IPS-15b (cell line): Measurements from ENCODE around the gene YPEL3.

Experiments
- H3K27me3 ChIP-seq: one replicate; pipeline ENCODE4 v1.6.1; 2013; ENCODE audit warnings: low read length; ENCODE audit not compliant: control insufficient read depth, insufficient read depth
- H3K36me3 ChIP-seq: one replicate; pipeline ENCODE4 v1.6.1; 2013; ENCODE audit warnings: low read length; ENCODE audit not compliant: control insufficient read depth, insufficient read depth
- H3K4me1 ChIP-seq: one replicate; pipeline ENCODE4 v1.6.1; 2013; ENCODE audit warnings: mild to moderate bottlenecking, low read length; ENCODE audit not compliant: control insufficient read depth, insufficient read depth
- H3K4me3 ChIP-seq: one replicate; pipeline ENCODE4 v1.5.1; 2013; ENCODE audit warnings: low read depth, low read length
- H3K9ac ChIP-seq: one replicate; pipeline ENCODE4 v1.6.1; 2013; ENCODE audit warnings: low read depth, mild to moderate bottlenecking, low read length
- H3K9me3 ChIP-seq: one replicate; pipeline ENCODE4 v1.6.1; 2013; ENCODE audit warnings: mild to moderate bottlenecking, low read length; ENCODE audit not compliant: control insufficient read depth, insufficient read depth

Gene YPEL3

GRCh38 chr16:30095166-30096078 is 591 bp downstream of the YPEL3 start:
- H3K27me3 ChIP-seq, result no peaks in the 10 kb centered on the region
- peak overlapping the region; percentile 54 for H3K9ac ChIP-seq
- H3K4me3 ChIP-seq, result peak overlapping the region; percentile 53
- no peaks in the 10 kb centered on the region for H3K36me3 ChIP-seq
- H3K4me1 ChIP-seq, result no peaks in the 10 kb centered on the region
- H3K9me3 ChIP-seq, result peaks cover 13% of the 10 kb centered on the region

- no peak overlapping the region for H3K9ac ChIP-seq
- H3K4me3 ChIP-seq, result no peak overlapping the region
Measured at GRCh38 chr16:30094541-30095165, 1.4 kb downstream of the YPEL3 start.

GRCh38 chr16:30092373-30093010 is 3.5 kb downstream of the YPEL3 start:
- no peaks in the 10 kb centered on the region for H3K36me3 ChIP-seq
- H3K9ac ChIP-seq, result peak overlapping the region; percentile 61
- H3K4me1 ChIP-seq, result no peaks in the 10 kb centered on the region
- H3K27me3 ChIP-seq, result no peaks in the 10 kb centered on the region
- H3K4me3 ChIP-seq, result peak overlapping the region; percentile 67
- peaks cover 9% of the 10 kb centered on the region for H3K9me3 ChIP-seq

More at GRCh38 chr16:30094541-30095165, 1.4 kb downstream of the YPEL3 start:
- Histone ChIP-seq H3K36me3 (no peaks in the 10 kb centered on the region), H3K27me3 (no peaks in the 10 kb centered on the region), H3K4me1 (no peaks in the 10 kb centered on the region), H3K9me3 (peaks cover 13% of the 10 kb centered on the region)

GRCh38 chr16:30091474-30092372 is 4.3 kb downstream of the YPEL3 start, which contains the start of gene TBX6:
Gene TBX6, minus strand, starts transcription at chr16:30091924. Its CDS starts 731 bp downstream, at chr16:30091193.
- H3K9me3 ChIP-seq, result peaks cover 1% of the 10 kb centered on the region
- no peaks in the 10 kb centered on the region for H3K27me3 ChIP-seq
- peak within 1 kb of the TSS; percentile 67 for H3K4me3 ChIP-seq
- no peaks in the 10 kb centered on the region for H3K4me1 ChIP-seq
- H3K9ac ChIP-seq, result peak within 1 kb of the TSS; percentile 61
- no peaks in the 10 kb centered on the region for H3K36me3 ChIP-seq

- H3K9me3 ChIP-seq, result no peaks in the 10 kb centered on the region
- no peaks in the 10 kb centered on the region for H3K27me3 ChIP-seq
- no peak overlapping the region for H3K9ac ChIP-seq
- no peaks in the 10 kb centered on the region for H3K36me3 ChIP-seq
- H3K4me3 ChIP-seq, result peak overlapping the region; percentile 67
- no peaks in the 10 kb centered on the region for H3K4me1 ChIP-seq
Measured at GRCh38 chr16:30090610-30091331, 5.2 kb downstream of the YPEL3 start.

GRCh38 chr16:30088832-30089624 is 7.0 kb downstream of the YPEL3 start:
- Histone ChIP-seq H3K4me3 (no peak overlapping the region), H3K4me1 (no peaks in the 10 kb centered on the region), H3K9me3 (no peaks in the 10 kb centered on the region), H3K9ac (no peak overlapping the region), H3K36me3 (peaks cover 10% of the 10 kb centered on the region), H3K27me3 (no peaks in the 10 kb centered on the region)

DNA sequence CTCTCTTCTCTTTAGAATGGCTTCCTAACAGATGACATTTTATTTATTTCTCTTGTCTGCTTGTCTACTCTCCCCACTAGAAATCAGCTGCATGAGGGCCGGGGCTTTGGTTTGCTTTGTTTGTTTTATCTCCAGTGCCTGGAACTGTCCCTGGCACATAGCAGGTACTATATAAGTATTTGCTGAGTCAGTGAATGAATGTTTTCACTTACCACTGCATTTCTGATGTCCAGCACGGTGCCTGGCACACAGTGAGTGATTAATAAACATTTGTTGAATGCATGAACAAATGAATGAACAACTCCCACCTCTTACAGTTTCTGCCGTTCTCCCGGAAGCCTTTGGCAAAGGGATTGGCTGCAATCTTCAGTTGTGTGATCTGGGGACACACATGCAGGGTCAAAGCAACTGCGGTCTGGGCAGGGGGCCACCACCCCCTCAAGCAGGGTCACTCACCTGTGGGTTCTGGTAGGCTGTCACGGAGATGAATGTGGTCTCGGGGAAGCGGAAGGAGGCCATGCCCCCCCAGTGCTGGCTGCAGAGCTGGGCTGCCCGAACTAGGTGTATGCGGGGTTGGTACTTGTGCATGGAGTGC is 7.7 kb downstream of the YPEL3 start:
- no peaks in the 10 kb centered on the region for H3K9me3 ChIP-seq
- H3K4me1 ChIP-seq, result no peaks in the 10 kb centered on the region
- H3K4me3 ChIP-seq, result no peak overlapping the region
- peaks cover 17% of the 10 kb centered on the region for H3K36me3 ChIP-seq
- H3K9ac ChIP-seq, result no peak overlapping the region
- H3K27me3 ChIP-seq, result no peaks in the 10 kb centered on the region

DNA sequence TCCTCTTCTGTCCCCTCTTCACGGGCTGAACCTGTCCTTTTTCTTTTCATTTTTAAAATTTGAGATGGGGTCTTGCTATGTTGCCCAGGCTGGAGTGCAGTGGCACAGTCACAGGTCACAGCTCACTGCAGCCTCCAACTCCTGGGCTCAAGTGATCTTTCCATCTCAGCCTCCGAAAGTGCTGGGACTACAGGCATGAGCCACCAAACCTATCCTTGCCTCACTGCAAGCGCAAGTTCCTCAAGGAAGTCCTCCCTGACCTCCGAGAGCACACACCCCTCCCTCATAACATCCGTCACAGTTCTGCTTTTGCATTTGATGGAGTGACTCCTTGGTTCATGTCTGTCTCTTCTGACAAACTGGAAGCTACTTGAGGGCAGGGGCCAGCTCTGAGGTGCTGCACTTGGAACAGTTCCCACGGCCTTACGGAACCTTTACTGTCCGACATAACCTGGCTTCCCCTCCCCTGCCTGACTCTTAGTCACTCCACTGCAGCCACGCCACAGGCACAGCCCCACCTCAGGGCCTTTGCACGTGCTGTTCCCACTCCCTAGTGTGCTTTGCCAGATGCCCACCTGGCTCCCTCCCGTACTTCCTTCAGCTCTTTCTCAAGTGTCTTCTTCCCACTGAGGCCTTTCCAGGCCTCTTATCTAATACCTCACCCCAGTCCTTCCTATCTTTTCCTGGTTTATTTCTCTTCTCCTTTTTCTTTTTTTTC is 8.7 kb downstream of the YPEL3 start:
- Histone ChIP-seq H3K4me1 (no peaks in the 10 kb centered on the region), H3K36me3 (peaks cover 27% of the 10 kb centered on the region)

GRCh38 chr16:30086291-30087140 is 9.5 kb downstream of the YPEL3 start:
- Histone ChIP-seq H3K4me3 (no peak overlapping the region), H3K9me3 (no peaks in the 10 kb centered on the region), H3K4me1 (no peaks in the 10 kb centered on the region), H3K27me3 (no peaks in the 10 kb centered on the region), H3K36me3 (peaks cover 33% of the 10 kb centered on the region), H3K9ac (no peak overlapping the region)

More for the DNA sequence above, 8.7 kb downstream of the YPEL3 start:
- Histone ChIP-seq H3K4me3 (no peak overlapping the region), H3K9me3 (no peaks in the 10 kb centered on the region), H3K9ac (no peak overlapping the region), H3K27me3 (no peaks in the 10 kb centered on the region)
